Keratinocyte (primary cell): ENCODE results near the gene PPP6R1. TPM values are rescaled to one million over a fixed set of nuclear protein-coding genes. Genes with fewer than 3 reads are reported as not detected.

ENCODE experiments used
- DNase-seq: peaks from one replicate; pipeline ENCODE4 v3.0.0-alpha.2; 2011; ENCODE audit warnings: low read depth, missing footprints, low spot score
- FAIRE-seq: peaks from 2 replicates; lab custom pipeline; 2011; peaks lifted over from hg19 to GRCh38; lab: Jason Lieb, UNC
- H2AFZ ChIP-seq: 2 replicates; pipeline ENCODE4 v1.6.0; 2012; ENCODE audit warnings: low read length, control low read depth, inconsistent platforms; ENCODE audit not compliant: control insufficient read depth
- H3K27ac ChIP-seq: 2 replicates; pipeline ENCODE4 v1.5.1; 2011; ENCODE audit warnings: low read length; ENCODE audit not compliant: control insufficient read depth, insufficient read depth
- H3K27me3 ChIP-seq: 3 replicates; pipeline ENCODE4 v1.6.0; 2011; ENCODE audit warnings: low read length; ENCODE audit not compliant: control insufficient read depth, insufficient read depth; ENCODE audit errors: extremely low read depth
- H3K36me3 ChIP-seq, 2 experiments: 2 replicates in 1 of 2; 3 replicates in 1 of 2; pipeline ENCODE4 v1.5.1; 2011; ENCODE audit warnings: low read length in 2 of 2, mild to moderate bottlenecking in 1 of 2; ENCODE audit not compliant: control insufficient read depth in 2 of 2, insufficient read depth in 2 of 2; ENCODE audit errors: extremely low read depth in 1 of 2
- H3K4me1 ChIP-seq: 3 replicates; pipeline ENCODE4 v1.5.1; 2011; ENCODE audit warnings: low read length; ENCODE audit not compliant: control insufficient read depth, insufficient read depth; ENCODE audit errors: extremely low read depth
- H3K4me2 ChIP-seq: 3 replicates; pipeline ENCODE4 v1.6.0; 2011; ENCODE audit warnings: low read depth, low read length; ENCODE audit not compliant: control insufficient read depth, insufficient read depth; ENCODE audit errors: extremely low read depth
- H3K4me3 ChIP-seq, 3 experiments: fragments of 200-600 bp in 1 of 3; sonication (generic) in 1 of 3; 2 replicates in 2 of 3; 3 replicates in 1 of 3; pipeline ENCODE4 v1.5.1; 2011 to 2016; ENCODE audit warnings: low read length in 3 of 3, mild to moderate bottlenecking in 3 of 3, control low read depth in 2 of 3, inconsistent platforms in 1 of 3, low read depth in 1 of 3, mixed read lengths in 1 of 3, mixed run types in 1 of 3, moderate library complexity in 1 of 3; ENCODE audit not compliant: control insufficient read depth in 2 of 3, insufficient read depth in 2 of 3; ENCODE audit errors: extremely low read depth in 1 of 3
- H3K79me2 ChIP-seq: 2 replicates; pipeline ENCODE4 v1.6.0; 2012; ENCODE audit warnings: low read length; ENCODE audit not compliant: control insufficient read depth, insufficient read depth
- H3K9ac ChIP-seq: 3 replicates; pipeline ENCODE4 v1.6.0; 2011; ENCODE audit warnings: low read length; ENCODE audit not compliant: control insufficient read depth, insufficient read depth; ENCODE audit errors: extremely low read depth
- H3K9me1 ChIP-seq: 3 replicates; pipeline ENCODE4 v1.6.0; 2011; ENCODE audit warnings: low read length; ENCODE audit not compliant: control insufficient read depth, insufficient read depth; ENCODE audit errors: extremely low read depth
- H3K9me3 ChIP-seq: 2 replicates; pipeline ENCODE4 v1.5.1; 2012; ENCODE audit warnings: low read depth, low read length; ENCODE audit not compliant: control insufficient read depth
- H4K20me1 ChIP-seq: 3 replicates; pipeline ENCODE4 v1.6.0; 2011; ENCODE audit warnings: low read length; ENCODE audit not compliant: control insufficient read depth, insufficient read depth; ENCODE audit errors: extremely low read depth
- CTCF ChIP-seq, 3 experiments: IDR thresholded peaks in 1 of 3; conservative IDR thresholded peaks in 1 of 3; optimal IDR thresholded peaks in 1 of 3; 2 replicates in 2 of 3; 3 replicates in 1 of 3; pipeline versions ENCODE3 to v1.5.1; 2011; ENCODE audit warnings: low read length in 3 of 3, mild to moderate bottlenecking in 3 of 3, moderate library complexity in 2 of 3, control low read depth in 1 of 3, inconsistent platforms in 1 of 3; ENCODE audit not compliant: insufficient read depth in 2 of 3; ENCODE audit errors: extremely low read depth in 1 of 3
- EZH2 ChIP-seq: IDR thresholded peaks from one replicate; pipeline ENCODE4 v1.6.1; 2012; ENCODE audit warnings: inconsistent platforms, mild to moderate bottlenecking, low read length, moderate library complexity
- dilution Hi-C: fragments of 300-500 bp; cut with MboI; formaldehyde crosslinking; loops from one replicate; pipeline ENCODE4 v1.7.0; 2020; ENCODE audit warnings: low sequenced_read_pairs; ENCODE audit not compliant: extremely low pct_ligation_motif_present
- polyA plus RNA-seq, 5 experiments: library from polyadenylated mRNA; depleted of rRNA in 3 of 5; stranded (reverse) in 3 of 5; stranded (forward) in 1 of 5; unstranded in 1 of 5; fragments of >200 nt; gene quantifications; 1 replicate in 1 of 5; 2 replicates in 3 of 5; 3 replicates in 1 of 5; pipeline versions ENCODE4 v1.2.1 to v1.2.3, GENCODE V29; 2011 to 2012; ENCODE audit warnings: missing spikeins in 2 of 5, low read depth in 1 of 5, low replicate concordance in 1 of 5

Gene PPP6R1
- polyA plus RNA-seq, 1 donor (not counting 4 experiments of a cell fraction or from before 2014, with no cell fraction given), result 26.7 TPM

DNA sequence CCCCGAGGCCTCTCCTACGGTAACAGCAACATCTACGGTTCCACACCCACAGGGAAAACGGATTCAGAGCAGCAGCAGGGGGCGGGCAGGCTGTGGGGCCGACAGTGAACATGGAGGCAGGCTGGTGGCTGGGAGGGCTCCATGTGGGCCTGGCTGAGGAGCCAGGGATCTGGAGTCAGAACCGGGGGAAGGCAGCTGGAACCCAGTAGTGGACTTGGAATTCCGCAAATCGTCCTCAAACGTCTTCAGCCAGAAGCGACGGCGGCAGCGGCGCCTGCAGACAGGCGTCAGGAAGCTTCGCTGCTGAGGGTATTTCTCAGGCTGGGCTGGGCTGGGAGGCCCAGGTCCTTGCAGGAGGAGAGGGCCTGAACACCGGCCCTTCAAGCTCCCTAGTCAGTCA, 32.0 kb downstream of the PPP6R1 start:
- DNase-seq (no peak), FAIRE-seq (no peak)
- H3K4me2 ChIP-seq, result no peak overlapping the region
- H3K9me1 ChIP-seq, result no peaks in the 10 kb centered on the region
- no peak for TF ChIP-seq EZH2
- no peak for TF ChIP-seq CTCF (optimal IDR thresholded peaks at IDR 0.05 in 1 of 3, IDR thresholded peaks at IDR 0.05 in 1 of 3, conservative IDR thresholded peaks at IDR 0.05 in 1 of 3; ENCODE audit: extremely low read depth in 1 of 3, insufficient read depth in 2 of 3, low read length in 3 of 3)
- no peak overlapping the region for H3K9ac ChIP-seq
- no peak overlapping the region for H3K4me3 ChIP-seq
- no peaks in the 10 kb centered on the region for H3K9me3 ChIP-seq
- H4K20me1 ChIP-seq, result no peaks in the 10 kb centered on the region
- H3K4me1 ChIP-seq, result no peaks in the 10 kb centered on the region
- H3K27ac ChIP-seq, result no peak overlapping the region
- peaks cover 12 to 20% of the 10 kb centered on the region in 2 experiments for H3K36me3 ChIP-seq
- dilution Hi-C loops, result no loop called here
- H3K27me3 ChIP-seq, result no peaks in the 10 kb centered on the region
- no peak overlapping the region for H2AFZ ChIP-seq
- H3K79me2 ChIP-seq, result no peaks in the 10 kb centered on the region

DNA sequence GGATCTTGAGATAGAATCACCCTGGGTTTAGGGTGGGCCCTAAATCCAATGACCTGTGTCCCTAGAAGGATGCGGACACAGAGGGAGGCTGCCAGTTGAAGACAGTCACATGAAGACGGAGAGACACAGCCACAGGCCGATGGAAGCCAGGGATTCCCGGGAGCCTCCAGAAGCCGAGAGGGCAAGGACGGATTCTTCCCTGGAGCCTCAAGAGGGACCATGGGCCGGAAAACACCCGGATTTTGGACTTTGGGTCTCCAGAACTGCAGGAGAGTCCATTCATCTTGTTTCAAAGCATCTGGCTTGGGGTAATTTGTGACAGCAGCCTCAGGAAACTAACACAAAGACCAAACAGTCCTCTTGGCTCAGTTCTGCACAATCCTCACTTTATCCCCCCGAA, 32.5 kb downstream of the PPP6R1 start:
- DNase-seq (no peak), FAIRE-seq (no peak)
- TF ChIP-seq CTCF (optimal IDR thresholded peaks at IDR 0.05 in 1 of 3, IDR thresholded peaks at IDR 0.05 in 1 of 3, conservative IDR thresholded peaks at IDR 0.05 in 1 of 3; ENCODE audit: extremely low read depth in 1 of 3, insufficient read depth in 2 of 3, low read length in 3 of 3) (no peak), EZH2 (no peak)
- no peak overlapping the region for H3K4me3 ChIP-seq
- H3K27me3 ChIP-seq, result no peaks in the 10 kb centered on the region
- H2AFZ ChIP-seq, result no peak overlapping the region
- no peaks in the 10 kb centered on the region for H3K9me3 ChIP-seq
- no peaks in the 10 kb centered on the region for H3K79me2 ChIP-seq
- no peak overlapping the region for H3K9ac ChIP-seq
- no peaks in the 10 kb centered on the region for H3K4me1 ChIP-seq
- no peak overlapping the region for H3K27ac ChIP-seq
- no peaks in the 10 kb centered on the region for H3K9me1 ChIP-seq
- H4K20me1 ChIP-seq, result no peaks in the 10 kb centered on the region
- dilution Hi-C loops, result no loop called here
- peaks cover 12 to 15% of the 10 kb centered on the region in 2 experiments for H3K36me3 ChIP-seq
- H3K4me2 ChIP-seq, result no peak overlapping the region
